ENCODE measurements around the gene DEPDC1.

The DEPDC1 gene

GRCh38 chr1:68429233-68429808 is 67.6 kb downstream of the DEPDC1 start:
- H3K36me3 ChIP-seq (ENCODE audit: insufficient read depth, low read length), result no peaks in the 10 kb centered on the region
- no peaks in the 10 kb centered on the region for H3K27me3 ChIP-seq (ENCODE audit: insufficient read depth, low read length)
- H3K4me1 ChIP-seq (ENCODE audit: insufficient read depth, low read length), result peaks cover 6% of the 10 kb centered on the region
- no peak overlapping the region for H2AFZ ChIP-seq (ENCODE audit: low read depth, low read length)
- H3K9me3 ChIP-seq (ENCODE audit: low read length), result no peaks in the 10 kb centered on the region
- no peak overlapping the region for H3K4me3 ChIP-seq (ENCODE audit: low read length)

GRCh38 chr1:68426594-68426993 is 70.3 kb downstream of the DEPDC1 start:
- Histone ChIP-seq H3K4me1 (ENCODE audit: insufficient read depth, low read length) (no peaks in the 10 kb centered on the region), H3K36me3 (ENCODE audit: insufficient read depth, low read length) (no peaks in the 10 kb centered on the region), H3K27me3 (ENCODE audit: insufficient read depth, low read length) (no peaks in the 10 kb centered on the region), H2AFZ (ENCODE audit: low read depth, low read length) (no peak overlapping the region), H3K9me3 (ENCODE audit: low read length) (no peaks in the 10 kb centered on the region), H3K4me3 (ENCODE audit: low read length) (no peak overlapping the region)
